K562 (cell line): ENCODE measurements around the gene KCNA4. TPM values are rescaled to one million over a fixed set of nuclear protein-coding genes. Genes with fewer than 3 reads are reported as not detected.
"Not testable (repeated sequence)": the region's sequence is repeated elsewhere in the genome, so short reads cannot be mapped to it uniquely, and the experiment has no call there.

Experiments used
- ATAC-seq: fragments of 200-7000 bp; cut with Tn5 transposase; 3 replicates; pipeline ENCODE4 v1.9.1; 2020; ENCODE audit warnings: moderate library complexity
- BruUV-seq: library from RNA; stranded (reverse); fragments of 400-500 nt; replicated peaks from 2 replicates; lab custom pipeline; 2021; lab: Mats Ljungman, UMichigan
- CTCF ChIA-PET: fragments of 300-600 bp; formaldehyde crosslinking; extraction: SDS; loops from one replicate; lab custom pipeline; 2021; ENCODE audit warnings: low intra/inter-chr PET ratio; lab: Yijun Ruan, JAX
- POLR2A ChIA-PET: fragments of 300-600, 350-650 bp; sonication (Branson Sonifier 250); formaldehyde crosslinking; extraction: SDS; loops from one replicate; lab custom pipeline; 2021; ENCODE audit warnings: antibody characterized with exemption, inconsistent platforms; lab: Yijun Ruan, JAX
- DNase-seq, 4 experiments: peaks; one replicate each; pipeline versions ENCODE4 v3.0.0 to v3.0.0-alpha.2; 2011 to 2018; ENCODE audit warnings: low spot score in 3 of 4, mixed read lengths in 3 of 4; ENCODE audit errors: extremely low read depth in 1 of 4
- FAIRE-seq: peaks from 2 replicates; lab custom pipeline; 2011; peaks lifted over from hg19 to GRCh38; lab: Jason Lieb, UNC
- H2AFZ ChIP-seq: 2 replicates; pipeline ENCODE4 v1.6.0; 2011; ENCODE audit warnings: low read depth, low read length, control low read depth, inconsistent platforms
- H3K27ac ChIP-seq: fragments of 200-600 bp; 3 replicates; pipeline ENCODE4 v1.8.0; 2011; ENCODE audit warnings: low read depth, mild to moderate bottlenecking, control low read depth, inconsistent platforms, low read length, moderate library complexity, mixed read lengths; ENCODE audit errors: extremely low read depth
- H3K27me3 ChIP-seq, 2 experiments: fragments of 300-600 bp in 1 of 2; 2 replicates in 1 of 2; 3 replicates in 1 of 2; pipeline versions ENCODE4 v1.6.0 to v1.8.0; 2011; ENCODE audit warnings: inconsistent platforms in 2 of 2, low read length in 2 of 2, mild to moderate bottlenecking in 1 of 2, mixed read lengths in 1 of 2, moderate library complexity in 1 of 2; ENCODE audit not compliant: control insufficient read depth in 2 of 2, insufficient read depth in 2 of 2
- H3K36me3 ChIP-seq: fragments of 300-600 bp; 3 replicates; pipeline ENCODE4 v1.8.0; 2011; ENCODE audit warnings: mild to moderate bottlenecking, low read length, inconsistent platforms; ENCODE audit not compliant: control insufficient read depth, insufficient read depth
- H3K4me1 ChIP-seq, 2 experiments: fragments of 200-600 bp in 1 of 2; replicated peaks in 1 of 2; 2 replicates in 1 of 2; 3 replicates in 1 of 2; pipeline versions ENCODE4 v1.5.1 to v1.8.0; 2011; ENCODE audit warnings: inconsistent platforms in 2 of 2, low read length in 2 of 2, mild to moderate bottlenecking in 1 of 2, mixed read lengths in 1 of 2, moderate library complexity in 1 of 2; ENCODE audit not compliant: control insufficient read depth in 2 of 2, insufficient read depth in 2 of 2
- H3K4me2 ChIP-seq: 2 replicates; pipeline ENCODE4 v1.6.1; 2011; ENCODE audit warnings: low read length, control low read depth, inconsistent platforms, mixed read lengths; ENCODE audit not compliant: insufficient read depth
- H3K4me3 ChIP-seq: fragments of 200-600 bp; sonication (generic), shearing (Covaris generic); 2 replicates; pipeline ENCODE4 v1.5.1; 2016; ENCODE audit warnings: control low read depth, inconsistent platforms
- H3K79me2 ChIP-seq: fragments of 200-600 bp; 3 replicates; pipeline ENCODE4 v1.8.0; 2011; ENCODE audit warnings: low read length, inconsistent platforms; ENCODE audit not compliant: control insufficient read depth, insufficient read depth
- H3K9ac ChIP-seq, 2 experiments: 2 replicates each; pipeline versions ENCODE4 v1.6.0 to v1.6.1; 2011; ENCODE audit warnings: low read depth in 2 of 2, low read length in 2 of 2, control low read depth in 1 of 2, inconsistent platforms in 1 of 2, mild to moderate bottlenecking in 1 of 2, mixed read lengths in 1 of 2; ENCODE audit not compliant: insufficient read depth in 1 of 2
- H3K9me1 ChIP-seq: one replicate; pipeline ENCODE4 v1.6.0; 2011; ENCODE audit warnings: inconsistent platforms, mild to moderate bottlenecking, low read length, moderate library complexity; ENCODE audit not compliant: control insufficient read depth, insufficient read depth
- H3K9me3 ChIP-seq: replicated peaks from 2 replicates; pipeline ENCODE4 v1.5.1; 2011; ENCODE audit warnings: low read depth, low read length, inconsistent platforms; ENCODE audit not compliant: control insufficient read depth, insufficient read depth
- H4K20me1 ChIP-seq: replicated peaks from 2 replicates; pipeline ENCODE4 v1.6.1; 2011; ENCODE audit warnings: low read length, inconsistent platforms, mixed read lengths; ENCODE audit not compliant: control insufficient read depth, insufficient read depth
- ZNF707 ChIP-seq: fragments of 250-450 bp; sonication (Bioruptor Pico); conservative IDR thresholded peaks from 2 replicates; pipeline ENCODE4 v1.8.0; 2022; ENCODE audit warnings: inconsistent platforms, mild to moderate bottlenecking, moderate library complexity
- WGBS: fragments of 100-300 bp; shearing (Covaris generic); methylation state at CpG from one replicate; pipeline ENCODE4 v1.1.6; 2016; ENCODE audit warnings: low coverage, mixed read lengths; ENCODE audit not compliant: insufficient coverage; ENCODE audit errors: missing lambda C conversion rate; 5-methylcytosine and 5-hydroxymethylcytosine counted together
- in situ Hi-C: fragments of 300-500 bp; cut with MboI; formaldehyde crosslinking; loops from 4 replicates; pipeline ENCODE4 v1.15.0; 2018; ENCODE audit warnings: inconsistent platforms, mixed read lengths
- intact Hi-C: fragments of 100-400 bp; cut with micrococcal nuclease; formaldehyde crosslinking; loops from 2 replicates; pipeline ENCODE4 v1.14.2; 2022
- polyA plus RNA-seq, 8 experiments: library from polyadenylated mRNA; depleted of rRNA in 4 of 8; stranded (reverse) in 5 of 8; unstranded in 3 of 8; fragments of >200 nt; fragmentation: Nextera tagmentation in 2 of 8; fragmentation: Illumina TruSeq in 1 of 8; extraction: Ambion mirVana in 2 of 8; extraction: Trizol in 1 of 8; gene quantifications; 2 replicates each; pipeline versions ENCODE4 v1.2.1 to v1.2.3, GENCODE V29; 2011 to 2014; ENCODE audit warnings: inconsistent platforms in 1 of 8, missing spikeins in 1 of 8
- total RNA-seq, 7 experiments: library from RNA; depleted of rRNA in 6 of 7; stranded (reverse); fragments of >200 nt in 6 of 7; fragmentation: Illumina TruSeq in 2 of 7; extraction: Trizol in 2 of 7; gene quantifications; 2 replicates each; pipeline versions ENCODE4 v1.2.1 to v1.2.3, GENCODE V29; 2011 to 2021; ENCODE audit warnings: low replicate concordance in 1 of 7
- TF ChIP-seq, protein P1 (sequence below): fragments of 250-450 bp; sonication (Bioruptor Pico); IDR thresholded peaks from 2 replicates; pipeline ENCODE4 v1.5.0; 2021; ENCODE audit warnings: mild to moderate bottlenecking, moderate library complexity

Gene KCNA4
- total and polyA plus RNA-seq, 9 of the 15 experiments (the other 6 are each of a cell fraction or from before 2014, with no cell fraction given): not detected

DNA sequence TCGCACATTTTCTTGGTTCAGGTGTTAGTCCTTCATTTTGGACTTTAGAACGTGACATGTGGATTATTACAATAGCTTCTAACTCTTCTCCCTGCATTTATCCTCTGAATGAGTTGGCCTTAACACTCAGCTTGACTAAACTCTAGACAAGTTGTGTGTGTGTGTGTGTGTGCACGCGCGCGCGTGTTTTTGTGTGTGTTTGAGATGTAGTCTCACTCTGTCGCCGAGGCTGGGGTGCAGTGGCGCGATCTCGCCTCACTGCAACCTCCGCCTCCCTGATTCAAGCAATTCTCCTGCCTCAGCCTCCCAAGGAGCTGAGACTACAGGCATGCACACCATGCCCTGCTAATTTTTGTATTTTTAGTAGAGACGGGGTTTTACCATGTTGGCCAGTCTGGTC lies 24.3 kb upstream of the KCNA4 start (continued):
- TF ChIP-seq, protein P1, sequence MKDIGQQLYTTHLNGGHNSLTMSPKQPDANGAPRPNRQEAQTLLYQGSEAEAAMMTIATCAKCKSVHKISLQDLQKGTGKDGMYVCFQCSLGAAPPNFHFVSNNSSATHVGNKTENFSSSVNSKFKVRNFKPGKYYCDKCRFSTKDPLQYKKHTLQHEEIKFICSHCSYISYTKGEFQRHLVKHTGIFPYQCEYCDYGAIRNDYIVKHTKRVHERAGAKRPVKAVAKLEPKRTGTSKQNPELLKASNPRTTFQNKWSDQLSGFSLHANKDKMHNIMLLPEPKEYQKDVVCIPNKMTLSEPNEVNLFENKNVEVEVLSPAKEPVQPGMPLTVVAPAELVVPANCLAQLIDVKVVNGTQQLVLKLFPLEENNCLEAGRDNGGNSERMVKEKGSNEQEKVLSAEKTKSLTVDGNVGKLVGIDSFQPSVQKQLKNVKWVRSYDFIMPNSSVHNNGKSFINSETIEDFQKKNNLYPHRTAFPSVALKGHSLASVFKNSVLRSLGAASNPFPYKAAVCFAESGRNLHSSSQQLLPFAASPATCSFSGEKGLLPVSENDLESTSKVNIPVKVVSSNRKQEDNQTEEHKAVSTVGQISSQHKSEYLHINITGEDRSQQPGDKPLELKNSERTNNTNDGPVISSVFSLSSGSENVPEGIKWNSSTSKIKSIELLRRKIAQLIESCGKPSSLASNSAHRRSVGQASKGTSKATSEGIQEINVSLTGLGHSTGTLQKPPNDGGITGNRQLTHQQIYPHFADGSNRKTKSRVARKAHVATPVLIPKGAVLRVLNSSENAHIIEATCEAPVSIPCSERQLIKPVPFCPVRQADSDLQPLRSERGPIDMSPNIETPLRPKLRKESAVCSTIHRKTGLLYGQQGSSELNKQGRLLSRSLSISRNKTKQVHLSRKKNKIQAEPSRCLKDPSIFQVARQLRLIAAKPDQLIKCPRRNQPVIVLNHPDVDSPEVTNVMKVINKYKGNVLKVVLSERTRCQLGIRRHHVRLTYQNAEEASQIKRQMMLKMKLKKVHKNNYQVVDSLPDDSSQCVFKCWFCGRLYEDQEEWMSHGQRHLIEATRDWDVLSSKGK (CRISPR knock-in tag): no peak

DNA sequence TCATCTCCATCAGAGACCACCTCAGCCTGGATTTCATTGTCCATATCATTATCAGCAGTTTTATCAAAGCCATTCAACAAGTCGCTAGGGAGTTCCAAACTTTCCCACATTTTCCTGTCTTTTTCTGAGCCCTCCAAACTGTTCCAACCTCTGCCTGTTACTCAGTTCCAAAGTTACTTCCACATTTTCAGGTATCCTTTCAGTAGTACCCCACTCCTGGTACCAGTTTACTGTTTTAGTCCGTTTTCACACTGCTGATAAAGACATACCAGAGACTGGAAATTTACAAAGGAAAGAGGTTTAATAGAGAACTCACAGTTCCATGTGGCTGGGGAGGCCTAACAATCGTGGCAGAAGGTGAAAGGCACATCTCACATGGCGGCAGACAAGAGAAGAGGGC lies 17.9 kb upstream of the KCNA4 start:
- H3K4me1 ChIP-seq, intact Hi-C loops, BruUV-seq, ATAC-seq, POLR2A ChIA-PET, H3K9me1 ChIP-seq, H3K27ac ChIP-seq, H3K9ac ChIP-seq, H2AFZ ChIP-seq, H3K79me2 ChIP-seq, H3K36me3 ChIP-seq, CTCF ChIA-PET, FAIRE-seq, in situ Hi-C loops, H3K27me3 ChIP-seq, H3K4me2 ChIP-seq, H3K4me3 ChIP-seq, H3K9me3 ChIP-seq, DNase-seq, H4K20me1 ChIP-seq: not testable (repeated sequence)
- 0% methylated on average over 4 of the region's 4 CpGs for WGBS
- 0 out of 2 replicates have a peak, but pooled peaks have one; percentile 56 for TF ChIP-seq ZNF707 (CRISPR knock-in tag)

DNA sequence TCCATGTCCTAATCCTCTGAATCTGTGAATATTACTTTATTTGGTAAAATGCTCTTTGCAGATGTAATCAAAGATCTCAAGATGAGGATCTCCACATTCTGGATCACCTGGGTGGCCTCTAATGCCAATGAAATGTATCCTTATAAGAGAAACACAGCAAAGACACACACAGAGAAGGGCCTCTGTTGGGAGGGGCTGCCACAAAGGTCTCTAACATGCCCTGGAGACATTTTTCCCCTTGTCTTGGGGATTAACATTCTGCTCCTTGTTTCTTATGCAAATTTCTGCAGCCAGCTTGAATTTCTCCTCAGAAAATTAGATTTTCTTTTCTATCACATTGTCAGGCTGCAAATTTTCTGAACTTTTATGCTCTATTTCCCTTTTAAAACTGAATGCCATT lies 17.3 kb upstream of the KCNA4 start:
- H3K27ac ChIP-seq, H3K9me1 ChIP-seq, CTCF ChIA-PET, DNase-seq, intact Hi-C loops, H4K20me1 ChIP-seq, H3K79me2 ChIP-seq, BruUV-seq, H3K36me3 ChIP-seq, in situ Hi-C loops, H3K9me3 ChIP-seq, H3K4me2 ChIP-seq, H3K4me1 ChIP-seq, H2AFZ ChIP-seq, ATAC-seq, H3K4me3 ChIP-seq, FAIRE-seq, POLR2A ChIA-PET, H3K9ac ChIP-seq, H3K27me3 ChIP-seq: not testable (repeated sequence)
